Gastrocnemius medialis (tissue), 4 donors: ENCODE measurements around the gene ADNP2. TPM values are rescaled to one million over a fixed set of nuclear protein-coding genes. Genes with fewer than 3 reads are reported as not detected.

Source experiments
- ATAC-seq, 2 donors: fragments of 150-250 bp; one replicate each; pipeline ENCODE4 v1.9.1; 2016
- DNase-seq, 2 donors: peaks; one replicate each; pipeline ENCODE4 v3.0.0-alpha.2; 2019
- H3K27ac ChIP-seq, 4 donors: fragments of 200-600 bp; sonication (generic); 1 replicate in 1 of 4; 2 replicates in 3 of 4; pipeline ENCODE4 v1.5.1; 2016 to 2018; ENCODE audit warnings: mild to moderate bottlenecking in 2 of 4, moderate library complexity in 1 of 4
- H3K27me3 ChIP-seq, 3 donors: fragments of 200-600 bp; sonication (generic) in 2 of 3; 1 replicate in 1 of 3; 2 replicates in 2 of 3; pipeline versions ENCODE4 v1.5.1 to v1.6.0; 2016 to 2019; ENCODE audit warnings: mild to moderate bottlenecking in 1 of 3, moderate library complexity in 1 of 3
- H3K36me3 ChIP-seq, 2 donors: fragments of 200-600 bp; sonication (generic) in 1 of 2; one replicate each; pipeline ENCODE4 v1.5.1; 2017 to 2018
- H3K4me1 ChIP-seq, 2 donors: fragments of 200-600 bp; sonication (generic) in 1 of 2; one replicate each; pipeline ENCODE4 v1.5.1; 2016 to 2017; ENCODE audit warnings: mild to moderate bottlenecking in 2 of 2
- H3K4me3 ChIP-seq, 4 donors: fragments of 200-600 bp; sonication (generic) in 3 of 4; 1 replicate in 1 of 4; 2 replicates in 3 of 4; pipeline ENCODE4 v1.5.1; 2016 to 2019; ENCODE audit warnings: mild to moderate bottlenecking in 2 of 4
- H3K9me3 ChIP-seq, 3 donors: fragments of 200-600 bp; sonication (generic) in 2 of 3; 1 replicate in 1 of 3; 2 replicates in 2 of 3; pipeline ENCODE4 v1.5.1; 2016 to 2019
- CTCF ChIP-seq, 5 experiments: fragments of 450-650 bp in 3 of 5; fragments of 200-600 bp in 2 of 5; sonication (generic) in 2 of 5; IDR thresholded peaks in 4 of 5; conservative IDR thresholded peaks in 1 of 5; 1 replicate in 4 of 5; 2 replicates in 1 of 5; pipeline ENCODE4 v1.5.1; 2016 to 2019; ENCODE audit warnings: antibody characterized with exemption in 5 of 5, mild to moderate bottlenecking in 3 of 5, moderate library complexity in 3 of 5
- POLR2A ChIP-seq, 2 donors: fragments of 450-650 bp; IDR thresholded peaks; one replicate each; pipeline ENCODE4 v1.6.1; 2017; ENCODE audit warnings: antibody characterized with exemption in 2 of 2, mild to moderate bottlenecking in 2 of 2, moderate library complexity in 2 of 2
- in situ Hi-C, 4 donors: fragments of 200-750 bp; cut with MboI; loops; one replicate each; pipeline versions ENCODE4 v1.15.0 to v1.8.0; 2017; ENCODE audit warnings: low sequenced_read_pairs in 4 of 4
- intact Hi-C: fragments of 100-400 bp; cut with DNase I; formaldehyde crosslinking; loops from one replicate; pipeline ENCODE4 v1.15.1; 2023; ENCODE audit warnings: low total_unique reads
- total RNA-seq, 4 donors: library from RNA; depleted of rRNA; stranded (reverse); fragments of >200 nt; gene quantifications; one replicate each; pipeline versions ENCODE4 v1.1.0 to v1.2.3, GENCODE V29; 2016

The ADNP2 gene
- total RNA-seq, 4 donors from 2014 or later = 2.6 to 4.5 (median 2.9) TPM

GRCh38 chr18:80067897-80068296, 41.2 kb upstream of the ADNP2 start:
- DNase-seq (no peak), ATAC-seq (no peak)
- intact Hi-C loops (no loop called here), in situ Hi-C loops (no loop called here)
- no peak for TF ChIP-seq POLR2A (IDR thresholded peaks at IDR 0.05)
- TF ChIP-seq CTCF (IDR thresholded peaks at IDR 0.05 in 4 of 5, conservative IDR thresholded peaks at IDR 0.05 in 1 of 5) = no peak
- H3K27ac ChIP-seq = no peak overlapping the region
- no peak overlapping the region for H3K4me3 ChIP-seq
- H3K4me1 ChIP-seq = no peaks in the 10 kb centered on the region
- no peaks in the 10 kb centered on the region for H3K36me3 ChIP-seq
- H3K9me3 ChIP-seq = no peaks in the 10 kb centered on the region
- no peaks in the 10 kb centered on the region for H3K27me3 ChIP-seq

- intact Hi-C loops (no loop called here), in situ Hi-C loops (no loop called here)
- H3K36me3 ChIP-seq = peaks cover 0 to under 1% of the 10 kb centered on the region in 2 donors
- no peak for TF ChIP-seq CTCF (IDR thresholded peaks at IDR 0.05 in 4 of 5, conservative IDR thresholded peaks at IDR 0.05 in 1 of 5)
- no peak for TF ChIP-seq POLR2A (IDR thresholded peaks at IDR 0.05)
- no peaks in the 10 kb centered on the region for H3K9me3 ChIP-seq
- H3K27ac ChIP-seq = no peak overlapping the region
- no peaks in the 10 kb centered on the region for H3K4me1 ChIP-seq
- no peak for DNase-seq
- H3K4me3 ChIP-seq = no peak overlapping the region
- ATAC-seq = no peak
- H3K27me3 ChIP-seq = no peaks in the 10 kb centered on the region
Measured at GRCh38 chr18:80068571-80069272, 40.3 kb upstream of the ADNP2 start.

- Histone ChIP-seq H3K36me3 (peaks cover 0 to 11% of the 10 kb centered on the region in 2 donors), H3K9me3 (no peaks in the 10 kb centered on the region), H3K4me1 (no peaks in the 10 kb centered on the region), H3K27ac (no peak overlapping the region), H3K4me3 (no peak overlapping the region), H3K27me3 (no peaks in the 10 kb centered on the region)
- no peak for TF ChIP-seq CTCF (IDR thresholded peaks at IDR 0.05 in 4 of 5, conservative IDR thresholded peaks at IDR 0.05 in 1 of 5)
- TF ChIP-seq POLR2A (IDR thresholded peaks at IDR 0.05) = no peak
- ATAC-seq (no peak), DNase-seq (no peak)
- intact Hi-C loops (no loop called here), in situ Hi-C loops (no loop called here)
Measured at GRCh38 chr18:80070825-80071224, 38.2 kb upstream of the ADNP2 start.

GRCh38 chr18:80074183-80074582, 34.9 kb upstream of the ADNP2 start:
- in situ Hi-C loops = no loop called here
- Histone ChIP-seq H3K36me3 (peaks cover 0 to 11% of the 10 kb centered on the region in 2 donors), H3K27me3 (no peaks in the 10 kb centered on the region), H3K4me1 (no peaks in the 10 kb centered on the region), H3K9me3 (no peaks in the 10 kb centered on the region), H3K4me3 (no peak overlapping the region), H3K27ac (no peak overlapping the region)
- intact Hi-C loops = no loop called here
- no peak for ATAC-seq
- no peak for DNase-seq
- TF ChIP-seq POLR2A (IDR thresholded peaks at IDR 0.05) (no peak), CTCF (IDR thresholded peaks at IDR 0.05 in 4 of 5, conservative IDR thresholded peaks at IDR 0.05 in 1 of 5) (no peak)

GRCh38 chr18:80074697-80075096, 34.4 kb upstream of the ADNP2 start:
- no peak overlapping the region for H3K27ac ChIP-seq
- peaks cover 0 to 11% of the 10 kb centered on the region in 2 donors for H3K36me3 ChIP-seq
- no peaks in the 10 kb centered on the region for H3K27me3 ChIP-seq
- DNase-seq (no peak), ATAC-seq (no peak)
- intact Hi-C loops = no loop called here
- no peaks in the 10 kb centered on the region for H3K9me3 ChIP-seq
- H3K4me3 ChIP-seq = no peak overlapping the region
- TF ChIP-seq POLR2A (IDR thresholded peaks at IDR 0.05) (no peak), CTCF (IDR thresholded peaks at IDR 0.05 in 4 of 5, conservative IDR thresholded peaks at IDR 0.05 in 1 of 5) (no peak)
- no peaks in the 10 kb centered on the region for H3K4me1 ChIP-seq
- in situ Hi-C loops = no loop called here
